A549 treated with RU486 at 1 μM for 4 hours (cell line): ENCODE data around the gene USO1. TPM values are rescaled to one million over a fixed set of nuclear protein-coding genes. Genes with fewer than 3 reads are reported as not detected.

Experiments
- total RNA-seq: library from RNA; stranded (reverse); fragments of 200-300 nt; extraction: Qiagen RNA extraction; gene quantifications from 5 replicates; pipeline ENCODE4 v1.2.3, GENCODE V29; 2022; ENCODE audit warnings: low read depth

Gene USO1, protein sequence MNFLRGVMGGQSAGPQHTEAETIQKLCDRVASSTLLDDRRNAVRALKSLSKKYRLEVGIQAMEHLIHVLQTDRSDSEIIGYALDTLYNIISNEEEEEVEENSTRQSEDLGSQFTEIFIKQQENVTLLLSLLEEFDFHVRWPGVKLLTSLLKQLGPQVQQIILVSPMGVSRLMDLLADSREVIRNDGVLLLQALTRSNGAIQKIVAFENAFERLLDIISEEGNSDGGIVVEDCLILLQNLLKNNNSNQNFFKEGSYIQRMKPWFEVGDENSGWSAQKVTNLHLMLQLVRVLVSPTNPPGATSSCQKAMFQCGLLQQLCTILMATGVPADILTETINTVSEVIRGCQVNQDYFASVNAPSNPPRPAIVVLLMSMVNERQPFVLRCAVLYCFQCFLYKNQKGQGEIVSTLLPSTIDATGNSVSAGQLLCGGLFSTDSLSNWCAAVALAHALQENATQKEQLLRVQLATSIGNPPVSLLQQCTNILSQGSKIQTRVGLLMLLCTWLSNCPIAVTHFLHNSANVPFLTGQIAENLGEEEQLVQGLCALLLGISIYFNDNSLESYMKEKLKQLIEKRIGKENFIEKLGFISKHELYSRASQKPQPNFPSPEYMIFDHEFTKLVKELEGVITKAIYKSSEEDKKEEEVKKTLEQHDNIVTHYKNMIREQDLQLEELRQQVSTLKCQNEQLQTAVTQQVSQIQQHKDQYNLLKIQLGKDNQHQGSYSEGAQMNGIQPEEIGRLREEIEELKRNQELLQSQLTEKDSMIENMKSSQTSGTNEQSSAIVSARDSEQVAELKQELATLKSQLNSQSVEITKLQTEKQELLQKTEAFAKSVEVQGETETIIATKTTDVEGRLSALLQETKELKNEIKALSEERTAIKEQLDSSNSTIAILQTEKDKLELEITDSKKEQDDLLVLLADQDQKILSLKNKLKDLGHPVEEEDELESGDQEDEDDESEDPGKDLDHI
- 13.6 to 27.9 TPM (median 24.8 TPM) in 5 replicates for total RNA-seq

DNA sequence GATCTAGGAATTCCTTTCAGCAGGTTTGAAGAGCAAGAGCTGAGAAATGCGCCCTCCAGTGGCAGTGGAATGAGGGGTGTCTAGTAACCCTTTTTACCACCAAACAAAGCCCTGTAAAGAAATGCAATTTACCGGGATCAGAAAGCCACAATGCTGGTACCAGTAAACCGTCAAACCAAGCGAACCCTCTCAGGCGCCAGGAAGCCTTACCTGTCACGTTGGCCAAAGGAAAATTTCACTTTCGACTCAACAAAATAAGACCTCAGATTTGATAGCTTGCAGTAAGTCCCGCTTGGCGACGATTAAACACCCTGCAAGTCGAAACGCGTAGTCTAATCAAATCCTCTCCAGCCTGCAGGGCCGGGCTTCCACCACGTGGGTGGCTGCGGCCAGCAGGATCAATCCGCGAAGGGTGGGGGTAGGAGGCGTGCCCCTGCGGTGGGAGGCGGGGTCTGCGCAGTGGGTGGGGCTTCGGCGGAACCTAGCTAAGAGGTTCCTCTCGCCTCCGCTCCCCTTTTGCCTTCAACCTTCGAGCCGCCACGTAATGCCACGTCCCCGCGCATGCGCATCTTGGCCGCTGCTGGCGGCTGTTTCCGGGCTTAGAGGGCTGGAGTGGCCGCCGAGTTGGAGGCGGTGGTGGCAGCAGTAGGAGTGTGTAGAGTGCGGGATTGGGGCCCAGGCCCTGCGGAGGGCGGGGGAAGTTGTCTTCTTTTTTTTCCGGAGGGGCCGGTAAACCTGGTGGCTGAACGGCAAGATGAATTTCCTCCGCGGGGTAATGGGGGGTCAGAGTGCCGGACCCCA is at the start of gene USO1:
USO1 (plus strand) TSS at position 512 of the 801 bp plus-strand sequence; CDS start at position 755, 243 bp downstream.

Other genes starting within 250 kb of the USO1 start
- 7.6 to 19.3 TPM (median 16.0 TPM) in 5 replicates for gene RCHY1, start 210.2 kb upstream of the USO1 start, total RNA-seq
- 4.5 to 7.1 TPM (median 5.1 TPM) in 5 replicates for gene THAP6, start 210.1 kb upstream of the USO1 start, total RNA-seq
- 0.28 TPM in 1 of 5 replicates, not detected in the others for gene ODAPH, start 168.5 kb upstream of the USO1 start, total RNA-seq
- 0.34 to 0.93 TPM (median 0.71 TPM) in 5 replicates for gene CDKL2, start 94.0 kb upstream of the USO1 start, total RNA-seq
- gene G3BP2, start 51.2 kb upstream of the USO1 start, total RNA-seq, result 49.2 to 114 TPM (median 85.1 TPM) in 5 replicates
- gene PPEF2, start 177.9 kb downstream of the USO1 start, total RNA-seq, result 0.46 TPM in 1 of 5 replicates, not detected in the others
- 21.1 to 27.1 TPM (median 22.6 TPM) in 5 replicates for gene NAAA, start 216.4 kb downstream of the USO1 start, total RNA-seq